HL-60 (cell line): ENCODE results near the gene TUBGCP2.

Experiments used
- DNase-seq, 2 experiments: peaks; one replicate each; pipeline ENCODE4 v3.0.0-alpha.2; 2010 to 2020; ENCODE audit warnings: low read depth in 1 of 2, low spot score in 1 of 2
- H3K27ac ChIP-seq: fragments of 250-450 bp; sonication (Bioruptor Pico); replicated peaks from 2 replicates; pipeline ENCODE4 v1.5.1; 2020; ENCODE audit warnings: mild to moderate bottlenecking, moderate library complexity
- H3K27me3 ChIP-seq: fragments of 250-450 bp; sonication (Bioruptor Pico); 2 replicates; pipeline ENCODE4 v1.5.1; 2021; ENCODE audit warnings: mild to moderate bottlenecking, moderate library complexity; ENCODE audit not compliant: insufficient read depth, poor library complexity, severe bottlenecking
- H3K4me3 ChIP-seq: replicated peaks from 2 replicates; pipeline ENCODE4 v1.5.1; 2011; ENCODE audit warnings: mild to moderate bottlenecking, control low read depth, low read length; ENCODE audit not compliant: insufficient read depth
- CTCF ChIP-seq: IDR thresholded peaks from one replicate; pipeline ENCODE4 v1.5.1; 2011; ENCODE audit warnings: low read length, control low read depth, inconsistent platforms; ENCODE audit not compliant: insufficient read depth
- GABPA ChIP-seq: IDR thresholded peaks from 2 replicates; pipeline ENCODE4 v1.6.1; 2012; ENCODE audit warnings: low read depth
- POLR2AphosphoS5 ChIP-seq: IDR thresholded peaks from 2 replicates; pipeline ENCODE4 v1.6.1; 2012; ENCODE audit warnings: low read depth
- REST ChIP-seq: IDR thresholded peaks from 2 replicates; pipeline ENCODE4 v1.6.1; 2012; ENCODE audit warnings: low read depth; ENCODE audit not compliant: insufficient replicate concordance
- SPI1 ChIP-seq: IDR thresholded peaks from 2 replicates; pipeline ENCODE4 v1.6.1; 2012; ENCODE audit warnings: low read depth, mild to moderate bottlenecking, borderline replicate concordance

The TUBGCP2 gene

GRCh38 chr10:133318494-133319127 is 9.9 kb upstream of the TUBGCP2 start:
- Histone ChIP-seq H3K4me3 (peak overlapping the region; percentile 24), H3K27ac (no peak overlapping the region), H3K27me3 (peaks cover 2% of the 10 kb centered on the region)
- no peak for TF ChIP-seq REST
- TF ChIP-seq CTCF, result peak; percentile 73
- peak in 1 of 2 experiments; percentile 73 for DNase-seq

- H3K4me3 ChIP-seq, result no peak overlapping the region
- no peak for DNase-seq
- H3K27me3 ChIP-seq, result peaks cover 2% of the 10 kb centered on the region
- no peak for TF ChIP-seq CTCF
- no peak for TF ChIP-seq GABPA
- TF ChIP-seq POLR2AphosphoS5, result no peak
- TF ChIP-seq REST, result no peak
- TF ChIP-seq SPI1, result no peak
- no peak overlapping the region for H3K27ac ChIP-seq
These were observed 8.1 kb upstream of the TUBGCP2 start for GRCh38 chr10:133316732-133317131.

GRCh38 chr10:133316266-133316665 is 7.6 kb upstream of the TUBGCP2 start:
- Histone ChIP-seq H3K27me3 (peaks cover 2% of the 10 kb centered on the region), H3K4me3 (no peak overlapping the region), H3K27ac (no peak overlapping the region)
- no peak for DNase-seq
- TF ChIP-seq REST, result no peak
- no peak for TF ChIP-seq POLR2AphosphoS5
- TF ChIP-seq GABPA, result no peak
- TF ChIP-seq CTCF, result no peak
- TF ChIP-seq SPI1, result no peak
